ENCODE data around the gene GPRASP1. TPM values are rescaled to one million over a fixed set of nuclear protein-coding genes. Genes with fewer than 3 reads are reported as not detected.

Gene GPRASP1
- polyA plus RNA-seq, 3 donors, result 11.5 to 16.3 (median 14.2) TPM

DNA sequence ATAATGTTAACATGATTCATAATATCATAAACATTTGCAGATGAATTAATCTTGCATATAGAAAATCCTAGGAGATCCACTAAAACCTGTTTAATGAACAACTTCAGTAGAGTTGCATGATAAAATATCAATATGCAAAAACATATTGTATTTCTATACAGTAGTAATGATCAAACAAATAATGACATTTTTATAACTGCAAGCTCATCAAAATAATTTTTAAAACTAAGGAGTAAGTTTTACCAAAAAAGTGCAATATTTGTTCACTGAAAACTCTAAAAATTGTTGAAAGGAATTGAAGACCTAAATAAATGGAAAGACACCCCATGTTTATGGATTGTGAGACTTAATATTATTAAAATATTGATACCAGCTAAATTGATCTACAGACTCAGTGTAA lies 45.0 kb downstream of the GPRASP1 start:
- DNase-seq, result no peak

- no peak for DNase-seq
Observed at GRCh38 chrX:102697494-102697893, 46.2 kb downstream of the GPRASP1 start.

Other genes with a start within 250 kb of the GPRASP1 start
- 1 to 10 TPM in 1 of 3 donors, under 1 TPM in 2; 0.80 to 1.8 (median 0.81) TPM for gene NXF2B, start 211.5 kb upstream of the GPRASP1 start, polyA plus RNA-seq (ENCODE audit: insufficient read length in 3 of 3)
- 1 to 10 TPM in 1 of 3 donors, under 1 TPM in 2; 0.19 to 1.8 (median 0.97) TPM for gene TCP11X2, start 179.7 kb upstream of the GPRASP1 start, polyA plus RNA-seq (ENCODE audit: insufficient read length in 3 of 3)
- gene TMSB15A, start 134.7 kb upstream of the GPRASP1 start, polyA plus RNA-seq (ENCODE audit: insufficient read length in 3 of 3), result 10 to 100 TPM; 52.6 to 70.0 (median 66.0) TPM
- 10 to 100 TPM; 14.2 to 15.9 (median 15.8) TPM for gene ARMCX5, start 52.0 kb upstream of the GPRASP1 start, polyA plus RNA-seq (ENCODE audit: insufficient read length in 3 of 3)
- gene GPRASP2, start 61.0 kb downstream of the GPRASP1 start, polyA plus RNA-seq (ENCODE audit: insufficient read length in 3 of 3), result 10 to 100 TPM; 36.7 to 37.5 (median 37.0) TPM
- 10 to 100 TPM; 17.9 to 19.6 (median 18.8) TPM for gene GPRASP3, start 69.3 kb downstream of the GPRASP1 start, polyA plus RNA-seq (ENCODE audit: insufficient read length in 3 of 3)